Stimulated activated naive CD8-positive, alpha-beta T cell treated with anti-CD3 and anti-CD28 coated beads, Interleukin-15, amount 100 ng/mL, for 72 hours (primary cell): ENCODE results near the gene FADS3.

Experiments used
- ATAC-seq: fragments of 150-1000 bp; cut with Tn5 transposase; 2 replicates; pipeline ENCODE4 v1.10.0; 2021; ENCODE audit warnings: mild to moderate bottlenecking, moderate library complexity
- DNase-seq, 2 donors: peaks; one replicate each; pipeline ENCODE4 v3.0.0; 2021 to 2022
- H3K27ac Mint-ChIP-seq, 2 donors: one replicate each; pipeline ENCODE4 v1.8.0; 2022; ENCODE audit warnings: mild to moderate bottlenecking in 2 of 2, mixed read lengths in 2 of 2, moderate library complexity in 2 of 2
- H3K27me3 Mint-ChIP-seq: one replicate; pipeline ENCODE4 v1.8.0; 2022; ENCODE audit warnings: mixed read lengths
- H3K4me1 Mint-ChIP-seq: one replicate; pipeline ENCODE4 v1.8.0; 2022; ENCODE audit warnings: mild to moderate bottlenecking, mixed read lengths
- H3K4me3 Mint-ChIP-seq, 2 donors: one replicate each; pipeline ENCODE4 v1.8.0; 2022; ENCODE audit warnings: mild to moderate bottlenecking in 2 of 2, mixed read lengths in 2 of 2, moderate library complexity in 1 of 2
- H3K9me3 Mint-ChIP-seq, 2 donors: one replicate each; pipeline ENCODE4 v1.8.0; 2022; ENCODE audit warnings: mixed read lengths in 2 of 2

The FADS3 gene

GRCh38 chr11:61918251-61918937, 27.0 kb upstream of the FADS3 start:
- Mint-ChIP-seq H3K27ac (no peak overlapping the region), H3K27me3 (peaks cover 78% of the 10 kb centered on the region), H3K4me3 (peak overlapping the region; percentile 73 to 86), H3K4me1 (peaks cover 15% of the 10 kb centered on the region), H3K9me3 (no peaks in the 10 kb centered on the region)
- peak in 1 of 2 donors; percentile 7 for DNase-seq
- no peak for ATAC-seq

- Mint-ChIP-seq H3K4me3 (peak within 1 kb of the TSS; percentile 73 to 86), H3K4me1 (peaks cover 15% of the 10 kb centered on the region), H3K9me3 (no peaks in the 10 kb centered on the region), H3K27me3 (peaks cover 87% of the 10 kb centered on the region), H3K27ac (peak within 1 kb of the TSS in 1 of 2 donors; percentile 73)
- DNase-seq = no peak
- ATAC-seq = peak; percentile 51
Measured at GRCh38 chr11:61917334-61918109, 26.2 kb upstream of the FADS3 start, which contains the start of gene RAB3IL1. Gene RAB3IL1, minus strand, starts transcription at chr11:61917566. Its CDS starts 199 bp downstream, at chr11:61917367.

- ATAC-seq (peak; percentile 22), DNase-seq (no peak)
- peaks cover 15% of the 10 kb centered on the region for H3K4me1 Mint-ChIP-seq
- peak overlapping the region; percentile 23 to 36 for H3K4me3 Mint-ChIP-seq
- H3K9me3 Mint-ChIP-seq = no peaks in the 10 kb centered on the region
- no peak overlapping the region for H3K27ac Mint-ChIP-seq
- peaks cover 94% of the 10 kb centered on the region for H3K27me3 Mint-ChIP-seq
Measured at GRCh38 chr11:61916737-61917333, 25.5 kb upstream of the FADS3 start.

DNA sequence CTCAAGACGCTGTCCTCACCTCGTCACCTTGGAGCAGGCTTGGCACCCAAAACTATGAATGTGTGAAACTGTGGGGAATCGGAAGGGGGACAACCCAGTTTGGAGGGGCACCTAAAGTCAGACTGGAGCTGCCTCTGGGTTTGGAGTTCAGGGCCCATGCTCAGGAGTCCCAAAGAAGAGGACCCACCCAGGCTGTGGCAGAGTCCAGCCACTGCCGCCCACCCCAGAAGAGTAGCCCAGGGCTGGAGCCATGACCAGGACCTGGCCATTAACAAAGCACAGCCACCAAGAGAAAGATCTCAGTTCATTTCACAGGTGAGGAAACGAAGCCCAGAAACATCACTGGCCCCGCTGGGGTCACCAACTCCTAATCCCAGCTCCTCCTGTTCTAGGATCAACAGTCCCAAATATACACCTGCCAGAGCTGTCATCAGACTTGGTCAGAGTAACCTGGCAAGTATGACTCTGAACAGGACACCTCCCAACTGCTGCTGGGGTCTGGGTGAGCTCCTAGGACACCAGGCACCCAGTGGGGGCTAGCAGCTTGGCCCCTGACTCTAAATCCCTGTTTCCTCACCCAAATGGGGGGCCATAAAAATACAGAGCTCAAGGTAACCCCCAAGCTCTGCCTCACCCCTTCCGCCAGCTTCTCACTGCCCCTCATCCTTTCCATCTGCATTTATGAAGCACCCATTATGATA, 23.3 kb upstream of the FADS3 start:
- DNase-seq (no peak), ATAC-seq (no peak)
- H3K4me3 Mint-ChIP-seq = no peak overlapping the region
- peaks cover 15% of the 10 kb centered on the region for H3K4me1 Mint-ChIP-seq
- H3K9me3 Mint-ChIP-seq = no peaks in the 10 kb centered on the region
- H3K27ac Mint-ChIP-seq = no peak overlapping the region
- H3K27me3 Mint-ChIP-seq = peaks cover 80% of the 10 kb centered on the region

GRCh38 chr11:61913699-61914395, 22.5 kb upstream of the FADS3 start:
- ATAC-seq (no peak), DNase-seq (no peak)
- Mint-ChIP-seq H3K4me1 (peaks cover 15% of the 10 kb centered on the region), H3K9me3 (no peaks in the 10 kb centered on the region), H3K4me3 (no peak overlapping the region), H3K27ac (no peak overlapping the region), H3K27me3 (peaks cover 72% of the 10 kb centered on the region)

DNA sequence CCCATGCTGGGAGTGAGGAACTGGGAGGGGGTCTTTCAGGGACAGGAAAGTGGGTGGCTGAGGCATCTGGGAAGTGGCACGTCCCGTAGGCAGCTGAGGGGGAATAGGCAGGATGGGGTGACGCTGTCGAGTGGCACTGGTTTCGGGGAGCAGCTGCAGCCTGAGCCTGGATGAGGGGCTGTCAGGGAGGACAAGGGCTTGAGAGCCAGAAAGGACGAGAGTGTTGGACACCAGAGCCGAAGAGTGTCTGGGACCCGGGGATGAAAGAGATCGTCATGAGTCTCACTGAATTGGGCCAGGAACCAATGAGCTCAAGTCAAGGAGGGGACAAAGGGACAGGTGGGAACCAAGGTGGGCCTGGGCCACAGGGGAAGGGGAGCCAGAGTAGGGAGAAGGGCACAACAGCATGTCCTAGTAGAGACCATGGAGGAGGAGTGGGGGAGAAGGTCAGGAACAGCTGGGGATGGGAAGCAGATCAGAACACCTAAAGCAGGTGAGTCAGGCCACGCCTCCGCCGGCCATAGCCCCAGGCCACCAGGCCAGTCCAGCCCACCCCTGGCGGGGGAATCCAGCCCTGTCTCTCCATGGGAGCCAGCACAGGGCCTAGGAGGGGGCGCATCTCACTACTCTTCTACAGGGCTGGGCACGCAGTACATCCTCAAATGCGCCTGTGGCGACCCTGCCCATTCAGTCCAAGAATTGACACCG, 21.8 kb upstream of the FADS3 start:
- peaks cover 13% of the 10 kb centered on the region for H3K4me1 Mint-ChIP-seq
- peaks cover 65% of the 10 kb centered on the region for H3K27me3 Mint-ChIP-seq
- H3K4me3 Mint-ChIP-seq = no peak overlapping the region
- DNase-seq (no peak), ATAC-seq (no peak)
- H3K9me3 Mint-ChIP-seq = no peaks in the 10 kb centered on the region
- no peak overlapping the region for H3K27ac Mint-ChIP-seq

DNA sequence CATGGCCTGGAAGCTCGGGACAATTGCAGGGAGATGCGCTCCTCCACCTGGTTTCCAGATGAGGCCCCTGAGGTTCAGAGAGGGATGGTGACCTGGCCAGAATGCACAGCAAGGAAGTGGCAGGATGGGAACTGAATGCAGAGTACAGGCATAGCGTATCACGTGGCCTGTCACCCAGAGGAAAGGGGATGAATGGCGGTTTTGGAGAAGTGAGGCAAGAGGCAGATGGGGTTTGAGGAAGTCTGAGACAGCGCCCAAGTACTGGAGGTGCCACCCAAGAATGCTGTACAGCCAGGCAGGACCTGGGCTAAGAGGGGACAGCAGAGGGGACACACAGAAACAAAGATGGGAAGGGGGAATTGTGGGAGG, 21.2 kb upstream of the FADS3 start:
- Mint-ChIP-seq H3K27ac (peak overlapping the region in 1 of 2 donors; percentile 60), H3K27me3 (peaks cover 59% of the 10 kb centered on the region), H3K4me3 (no peak overlapping the region), H3K9me3 (no peaks in the 10 kb centered on the region), H3K4me1 (peaks cover 6% of the 10 kb centered on the region)
- ATAC-seq = no peak
- DNase-seq = no peak

GRCh38 chr11:61911701-61912529, 20.6 kb upstream of the FADS3 start:
- Mint-ChIP-seq H3K4me3 (no peak overlapping the region), H3K27me3 (peaks cover 55% of the 10 kb centered on the region), H3K4me1 (peaks cover 5% of the 10 kb centered on the region), H3K27ac (peak overlapping the region in 1 of 2 donors; percentile 60), H3K9me3 (no peaks in the 10 kb centered on the region)
- ATAC-seq = no peak
- no peak for DNase-seq

DNA sequence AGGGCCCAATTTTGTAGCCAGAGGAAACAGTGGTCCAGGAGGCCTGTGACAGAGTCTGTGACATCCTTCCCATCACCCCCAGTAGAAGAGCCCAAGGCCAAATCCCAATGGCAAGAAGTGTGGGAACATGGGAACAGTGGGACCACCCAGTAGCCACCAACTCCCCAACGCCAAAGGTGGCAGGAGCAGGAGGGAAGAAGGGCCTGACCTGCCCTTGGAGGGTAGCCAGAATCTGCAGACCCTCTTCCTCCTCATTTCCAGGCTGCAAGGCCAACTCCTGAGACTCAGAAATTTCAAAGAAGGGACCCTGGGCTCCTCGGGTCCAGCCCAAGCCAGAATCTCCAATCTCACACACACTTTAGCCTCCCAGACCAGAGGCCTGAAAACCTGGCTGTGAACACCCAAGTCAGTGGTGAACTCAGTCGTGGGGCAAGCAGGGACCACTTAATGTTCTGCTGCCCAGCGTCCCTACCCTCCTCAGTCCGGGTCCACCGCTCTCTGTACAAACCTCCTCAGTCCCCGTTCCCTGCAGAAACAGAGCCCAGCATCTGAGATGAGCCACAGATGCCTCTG, 19.9 kb upstream of the FADS3 start:
- H3K4me1 Mint-ChIP-seq = no peaks in the 10 kb centered on the region
- no peak overlapping the region for H3K4me3 Mint-ChIP-seq
- H3K9me3 Mint-ChIP-seq = no peaks in the 10 kb centered on the region
- H3K27me3 Mint-ChIP-seq = peaks cover 48% of the 10 kb centered on the region
- ATAC-seq (no peak), DNase-seq (no peak)
- no peak overlapping the region for H3K27ac Mint-ChIP-seq

DNA sequence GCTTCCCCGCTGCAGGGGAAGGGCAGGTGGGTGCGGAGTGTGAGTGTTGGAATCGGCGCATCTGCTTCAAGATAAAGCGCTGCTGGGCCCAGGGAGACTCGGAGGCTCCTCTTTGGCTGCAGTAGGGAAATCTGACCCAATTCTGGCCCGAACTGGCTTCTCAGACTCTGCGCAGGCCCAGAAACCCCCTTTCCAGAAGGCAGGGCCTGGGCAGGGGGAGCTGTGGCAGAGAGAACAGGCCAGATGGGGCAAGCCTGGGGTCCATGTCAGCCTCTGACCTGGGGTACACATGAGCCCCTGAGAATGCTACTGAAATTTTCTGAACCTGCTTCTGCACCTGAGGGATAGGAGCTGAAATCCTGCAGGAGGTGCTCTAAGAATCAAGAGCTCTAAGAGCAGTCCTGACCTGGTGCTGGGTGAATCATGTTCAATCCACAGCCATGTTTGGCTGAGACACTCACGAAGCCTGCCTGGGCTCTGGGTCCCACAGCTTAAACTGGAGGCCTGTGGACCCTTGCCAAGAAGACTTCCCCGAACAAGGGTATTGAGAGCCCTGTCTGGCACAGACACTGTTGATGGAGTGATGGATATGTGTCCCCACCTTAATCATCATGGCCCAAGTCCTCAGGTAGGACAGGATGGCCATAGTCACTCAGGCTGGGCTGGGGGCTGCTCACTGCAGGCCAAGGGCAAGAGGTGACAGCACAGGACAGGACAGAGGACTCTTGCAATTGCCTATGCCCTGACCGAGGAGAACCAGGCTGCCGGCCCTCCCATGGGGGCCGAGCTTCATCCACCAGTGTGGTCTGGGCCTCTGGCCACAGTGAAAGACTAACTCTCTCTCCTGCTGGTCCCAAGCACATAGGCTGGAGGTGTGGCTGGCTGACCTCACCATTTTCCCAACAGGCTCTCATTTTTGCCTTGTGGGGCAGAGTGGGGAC, 19.1 kb upstream of the FADS3 start:
- ATAC-seq = no peak
- no peaks in the 10 kb centered on the region for H3K4me1 Mint-ChIP-seq
- no peak for DNase-seq
- no peaks in the 10 kb centered on the region for H3K9me3 Mint-ChIP-seq
- H3K27ac Mint-ChIP-seq = no peak overlapping the region
- H3K27me3 Mint-ChIP-seq = peaks cover 41% of the 10 kb centered on the region
- H3K4me3 Mint-ChIP-seq = no peak overlapping the region

- Mint-ChIP-seq H3K27me3 (peaks cover 31% of the 10 kb centered on the region), H3K9me3 (no peaks in the 10 kb centered on the region), H3K4me1 (no peaks in the 10 kb centered on the region), H3K27ac (no peak overlapping the region), H3K4me3 (no peak overlapping the region)
- ATAC-seq (no peak), DNase-seq (no peak)
Measured at GRCh38 chr11:61908730-61909316, 17.5 kb upstream of the FADS3 start.

GRCh38 chr11:61907871-61908729, 16.8 kb upstream of the FADS3 start:
- ATAC-seq (no peak), DNase-seq (no peak)
- no peaks in the 10 kb centered on the region for H3K4me1 Mint-ChIP-seq
- H3K9me3 Mint-ChIP-seq = no peaks in the 10 kb centered on the region
- no peak overlapping the region for H3K27ac Mint-ChIP-seq
- H3K27me3 Mint-ChIP-seq = peaks cover 25% of the 10 kb centered on the region
- H3K4me3 Mint-ChIP-seq = no peak overlapping the region
